Memory B cell (primary cell): ENCODE measurements around the gene GPR108.
A peak's percentile ranks its signal among the peaks of the same experiment; 100 is the strongest.
"Not testable (repeated sequence)": the region's sequence is repeated elsewhere in the genome, so short reads cannot be mapped to it uniquely, and the experiment has no call there.

Experiments used
- ATAC-seq: fragments of 150-1000 bp; cut with Tn5 transposase; 2 replicates; pipeline ENCODE4 v1.10.0; 2021; ENCODE audit warnings: low read depth, mild to moderate bottlenecking, moderate library complexity
- DNase-seq, 2 donors: peaks; one replicate each; pipeline ENCODE4 v3.0.0; 2022; ENCODE audit warnings: low spot score in 2 of 2
- H3K27ac Mint-ChIP-seq: one replicate; pipeline ENCODE4 v1.8.0; 2022; ENCODE audit warnings: mild to moderate bottlenecking, moderate library complexity, mixed read lengths
- H3K27me3 Mint-ChIP-seq: one replicate; pipeline ENCODE4 v1.8.0; 2022; ENCODE audit warnings: mixed read lengths
- H3K36me3 Mint-ChIP-seq: one replicate; pipeline ENCODE4 v1.8.0; 2022; ENCODE audit warnings: mild to moderate bottlenecking, mixed read lengths
- H3K4me1 Mint-ChIP-seq: one replicate; pipeline ENCODE4 v1.8.0; 2022; ENCODE audit warnings: mixed read lengths
- H3K4me3 Mint-ChIP-seq: one replicate; pipeline ENCODE4 v1.8.0; 2022; ENCODE audit warnings: mild to moderate bottlenecking, moderate library complexity, mixed read lengths
- H3K9me3 Mint-ChIP-seq: one replicate; pipeline ENCODE4 v1.8.0; 2022; ENCODE audit warnings: mixed read lengths

Gene GPR108

GRCh38 chr19:6737284-6737872, at the start of gene GPR108:
GPR108 (minus strand) TSS chr19:6737580; CDS start chr19:6737576, 4 bp downstream.
- Mint-ChIP-seq H3K27ac (peak within 1 kb of the TSS; percentile 91), H3K27me3 (no peaks in the 10 kb centered on the region), H3K4me3 (peak within 1 kb of the TSS; percentile 91), H3K36me3 (peaks cover 8% of the 10 kb centered on the region), H3K4me1 (peaks cover 37% of the 10 kb centered on the region), H3K9me3 (no peaks in the 10 kb centered on the region)
- ATAC-seq (peak; percentile 75), DNase-seq (peak; percentile 97 to 98)

GRCh38 chr19:6779206-6779605, 41.8 kb upstream of the GPR108 start:
- Mint-ChIP-seq H3K36me3 (peaks cover 29% of the 10 kb centered on the region), H3K4me3 (no peak overlapping the region), H3K27ac (no peak overlapping the region), H3K4me1 (peaks cover 42% of the 10 kb centered on the region), H3K27me3 (no peaks in the 10 kb centered on the region), H3K9me3 (peaks cover 10% of the 10 kb centered on the region)
- ATAC-seq (no peak), DNase-seq (no peak)

GRCh38 chr19:6778386-6778785, 41.0 kb upstream of the GPR108 start:
- DNase-seq (no peak), ATAC-seq (no peak)
- Mint-ChIP-seq H3K27ac (no peak overlapping the region), H3K9me3 (peaks cover 10% of the 10 kb centered on the region), H3K4me3 (no peak overlapping the region), H3K27me3 (no peaks in the 10 kb centered on the region), H3K4me1 (peaks cover 44% of the 10 kb centered on the region), H3K36me3 (peaks cover 30% of the 10 kb centered on the region)

- DNase-seq (no peak), ATAC-seq (no peak)
- peaks cover 30% of the 10 kb centered on the region for H3K36me3 Mint-ChIP-seq
- no peaks in the 10 kb centered on the region for H3K27me3 Mint-ChIP-seq
- no peak overlapping the region for H3K4me3 Mint-ChIP-seq
- no peak overlapping the region for H3K27ac Mint-ChIP-seq
- H3K4me1 Mint-ChIP-seq: peaks cover 41% of the 10 kb centered on the region
- peaks cover 10% of the 10 kb centered on the region for H3K9me3 Mint-ChIP-seq
These were observed 40.1 kb upstream of the GPR108 start for GRCh38 chr19:6777434-6777833.

- Mint-ChIP-seq H3K4me1 (peaks cover 44% of the 10 kb centered on the region), H3K4me3 (peak overlapping the region; percentile 4), H3K9me3 (peaks cover 10% of the 10 kb centered on the region), H3K27ac (no peak overlapping the region), H3K36me3 (peaks cover 30% of the 10 kb centered on the region), H3K27me3 (no peaks in the 10 kb centered on the region)
- DNase-seq (no peak), ATAC-seq (no peak)
These were observed 39.6 kb upstream of the GPR108 start for GRCh38 chr19:6776999-6777398.

- Mint-ChIP-seq H3K27ac (peak overlapping the region; percentile 57), H3K4me1 (peaks cover 47% of the 10 kb centered on the region), H3K9me3 (peaks cover 13% of the 10 kb centered on the region), H3K36me3 (peaks cover 30% of the 10 kb centered on the region), H3K4me3 (peak overlapping the region; percentile 45)
- not testable (repeated sequence) for DNase-seq, H3K27me3 Mint-ChIP-seq, ATAC-seq
These were observed 38.7 kb upstream of the GPR108 start for GRCh38 chr19:6776045-6776444.

GRCh38 chr19:6774821-6775707, 37.7 kb upstream of the GPR108 start:
- DNase-seq: no peak
- no peak for ATAC-seq
- Mint-ChIP-seq H3K4me3 (peak overlapping the region; percentile 80), H3K9me3 (peaks cover 13% of the 10 kb centered on the region), H3K36me3 (peaks cover 30% of the 10 kb centered on the region), H3K27me3 (no peaks in the 10 kb centered on the region), H3K4me1 (peaks cover 49% of the 10 kb centered on the region), H3K27ac (peak overlapping the region; percentile 62)

GRCh38 chr19:6773323-6773931, 36.0 kb upstream of the GPR108 start:
- H3K9me3 Mint-ChIP-seq: peaks cover 13% of the 10 kb centered on the region
- ATAC-seq: peak; percentile 63
- DNase-seq: peak; percentile 55 to 58

GRCh38 chr19:6772866-6773322, 35.5 kb upstream of the GPR108 start:
- peaks cover 13% of the 10 kb centered on the region for H3K9me3 Mint-ChIP-seq
- H3K4me1 Mint-ChIP-seq: peaks cover 49% of the 10 kb centered on the region
- peak overlapping the region; percentile 89 for H3K4me3 Mint-ChIP-seq
- peak overlapping the region; percentile 92 for H3K27ac Mint-ChIP-seq
- no peak for DNase-seq
- ATAC-seq: no peak
- H3K27me3 Mint-ChIP-seq: no peaks in the 10 kb centered on the region
- H3K36me3 Mint-ChIP-seq: peaks cover 28% of the 10 kb centered on the region

More at GRCh38 chr19:6773323-6773931, 36.0 kb upstream of the GPR108 start:
- Mint-ChIP-seq H3K27ac (peak overlapping the region; percentile 92), H3K27me3 (no peaks in the 10 kb centered on the region), H3K36me3 (peaks cover 30% of the 10 kb centered on the region), H3K4me3 (peak overlapping the region; percentile 89), H3K4me1 (peaks cover 48% of the 10 kb centered on the region)

- Mint-ChIP-seq H3K4me1 (peaks cover 48% of the 10 kb centered on the region), H3K36me3 (peaks cover 23% of the 10 kb centered on the region), H3K27me3 (no peaks in the 10 kb centered on the region), H3K27ac (peak within 1 kb of the TSS; percentile 92), H3K4me3 (peak within 1 kb of the TSS; percentile 89), H3K9me3 (peaks cover 13% of the 10 kb centered on the region)
- peak; percentile 65 to 76 for DNase-seq
- ATAC-seq: peak; percentile 55
These were observed 34.9 kb upstream of the GPR108 start, which contains the start of gene VAV1 for GRCh38 chr19:6772028-6772865. VAV1 (plus strand) TSS chr19:6772708; CDS start chr19:6772808, 100 bp downstream.

- DNase-seq, H3K27me3 Mint-ChIP-seq, ATAC-seq: not testable (repeated sequence)
- peak overlapping the region; percentile 92 for H3K27ac Mint-ChIP-seq
- H3K4me3 Mint-ChIP-seq: peak overlapping the region; percentile 89
- H3K9me3 Mint-ChIP-seq: peaks cover 10% of the 10 kb centered on the region
- peaks cover 19% of the 10 kb centered on the region for H3K36me3 Mint-ChIP-seq
- peaks cover 46% of the 10 kb centered on the region for H3K4me1 Mint-ChIP-seq
These were observed 34.3 kb upstream of the GPR108 start for GRCh38 chr19:6771648-6772027.

- Mint-ChIP-seq H3K4me3 (no peak overlapping the region), H3K4me1 (peaks cover 38% of the 10 kb centered on the region), H3K27me3 (no peaks in the 10 kb centered on the region), H3K27ac (peak overlapping the region; percentile 42), H3K9me3 (peaks cover 3% of the 10 kb centered on the region), H3K36me3 (peaks cover 3% of the 10 kb centered on the region)
- DNase-seq (no peak), ATAC-seq (no peak)
These were observed 31.7 kb upstream of the GPR108 start for GRCh38 chr19:6769006-6769619.

GRCh38 chr19:6768236-6768785, 30.9 kb upstream of the GPR108 start:
- Mint-ChIP-seq H3K27me3 (no peaks in the 10 kb centered on the region), H3K4me3 (peak overlapping the region; percentile 84), H3K9me3 (peaks cover 3% of the 10 kb centered on the region), H3K36me3 (no peaks in the 10 kb centered on the region), H3K27ac (peak overlapping the region; percentile 90), H3K4me1 (peaks cover 32% of the 10 kb centered on the region)
- ATAC-seq (no peak), DNase-seq (no peak)
